Upper lobe of left lung (tissue), 4 donors: ENCODE results near the gene VAV1.

Experiments used
- EP300 ChIP-seq, 4 donors: sonication (generic); formaldehyde crosslinking; IDR thresholded peaks; one replicate each; pipeline ENCODE4 v1.5.1; 2017; ENCODE audit warnings: antibody characterized with exemption in 4 of 4, control low read depth in 2 of 4
- POLR2A ChIP-seq, 4 donors: fragments of 450-650 bp; IDR thresholded peaks; one replicate each; pipeline ENCODE4 v1.5.1; 2016 to 2017; ENCODE audit warnings: antibody characterized with exemption in 4 of 4, mild to moderate bottlenecking in 2 of 4
- POLR2AphosphoS5 ChIP-seq, 2 donors: sonication (generic); formaldehyde crosslinking; IDR thresholded peaks; one replicate each; pipeline ENCODE4 v1.5.1; 2017; ENCODE audit warnings: antibody characterized with exemption in 2 of 2
- TF ChIP-seq, protein P1 (sequence below), 6 experiments: fragments of 450-650 bp in 4 of 6; fragments of 200-600 bp in 2 of 6; sonication (generic) in 2 of 6; IDR thresholded peaks; one replicate each; pipeline ENCODE4 v1.5.1; 2016 to 2019; ENCODE audit warnings: antibody characterized with exemption in 6 of 6

DNA sequence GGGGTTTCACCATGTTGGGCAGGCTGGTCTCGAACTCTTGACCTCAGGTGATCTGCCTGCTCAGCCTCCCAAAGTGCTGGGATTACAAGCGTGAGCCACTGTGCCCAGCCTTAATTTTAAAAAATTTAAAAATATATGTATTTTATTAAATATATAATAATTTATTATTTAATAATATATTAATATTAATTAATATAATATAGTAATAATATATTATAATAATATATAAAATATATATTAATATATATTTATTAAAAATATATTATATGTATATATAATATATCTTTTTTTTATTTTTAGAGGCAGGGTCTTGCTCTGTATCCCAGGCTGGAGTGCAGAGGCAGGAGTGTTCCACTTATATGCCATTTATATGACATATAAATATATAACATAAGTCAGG, 61.9 kb downstream of the VAV1 start:
- TF ChIP-seq POLR2A (IDR thresholded peaks at IDR 0.05) = no peak
- TF ChIP-seq, protein P1, sequence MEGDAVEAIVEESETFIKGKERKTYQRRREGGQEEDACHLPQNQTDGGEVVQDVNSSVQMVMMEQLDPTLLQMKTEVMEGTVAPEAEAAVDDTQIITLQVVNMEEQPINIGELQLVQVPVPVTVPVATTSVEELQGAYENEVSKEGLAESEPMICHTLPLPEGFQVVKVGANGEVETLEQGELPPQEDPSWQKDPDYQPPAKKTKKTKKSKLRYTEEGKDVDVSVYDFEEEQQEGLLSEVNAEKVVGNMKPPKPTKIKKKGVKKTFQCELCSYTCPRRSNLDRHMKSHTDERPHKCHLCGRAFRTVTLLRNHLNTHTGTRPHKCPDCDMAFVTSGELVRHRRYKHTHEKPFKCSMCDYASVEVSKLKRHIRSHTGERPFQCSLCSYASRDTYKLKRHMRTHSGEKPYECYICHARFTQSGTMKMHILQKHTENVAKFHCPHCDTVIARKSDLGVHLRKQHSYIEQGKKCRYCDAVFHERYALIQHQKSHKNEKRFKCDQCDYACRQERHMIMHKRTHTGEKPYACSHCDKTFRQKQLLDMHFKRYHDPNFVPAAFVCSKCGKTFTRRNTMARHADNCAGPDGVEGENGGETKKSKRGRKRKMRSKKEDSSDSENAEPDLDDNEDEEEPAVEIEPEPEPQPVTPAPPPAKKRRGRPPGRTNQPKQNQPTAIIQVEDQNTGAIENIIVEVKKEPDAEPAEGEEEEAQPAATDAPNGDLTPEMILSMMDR (IDR thresholded peaks at IDR 0.05) = no peak
- TF ChIP-seq EP300 (IDR thresholded peaks at IDR 0.05) = no peak
- no peak for TF ChIP-seq POLR2AphosphoS5 (IDR thresholded peaks at IDR 0.05)
